Muscle layer of colon (tissue), 2 donors: Measurements from ENCODE around the gene DENND1A.

ENCODE experiments used
- H3K27ac ChIP-seq: one replicate; pipeline ENCODE4 v1.7.0; 2013; ENCODE audit warnings: low read depth, mild to moderate bottlenecking, low read length, moderate library complexity
- H3K27me3 ChIP-seq, 2 donors: one replicate each; pipeline ENCODE4 v1.7.0; 2013; ENCODE audit warnings: low read length in 2 of 2, mild to moderate bottlenecking in 2 of 2; ENCODE audit not compliant: insufficient read depth in 2 of 2, control insufficient read depth in 1 of 2
- H3K36me3 ChIP-seq: one replicate; pipeline ENCODE4 v1.7.0; 2013; ENCODE audit warnings: mild to moderate bottlenecking, low read length; ENCODE audit not compliant: insufficient read depth
- H3K4me1 ChIP-seq: one replicate; pipeline ENCODE4 v1.7.0; 2013; ENCODE audit warnings: mild to moderate bottlenecking, low read length; ENCODE audit not compliant: insufficient read depth
- H3K4me3 ChIP-seq, 2 donors: one replicate each; pipeline ENCODE4 v1.7.0; 2013; ENCODE audit warnings: low read length in 2 of 2, low read depth in 1 of 2, mild to moderate bottlenecking in 1 of 2, moderate library complexity in 1 of 2
- H3K9ac ChIP-seq: one replicate; pipeline ENCODE4 v1.7.0; 2013; ENCODE audit warnings: low read length
- H3K9me3 ChIP-seq: one replicate; pipeline ENCODE4 v1.7.0; 2013; ENCODE audit warnings: mild to moderate bottlenecking, low read length
- donor health status: abdominal sarcoma.
- donor health status: Adenocarcinoma of cecum.

Gene DENND1A

GRCh38 chr9:123391946-123392345 is 538.0 kb downstream of the DENND1A start:
- Histone ChIP-seq H3K4me3 (no peak overlapping the region), H3K9me3 (no peaks in the 10 kb centered on the region), H3K4me1 (no peaks in the 10 kb centered on the region), H3K9ac (no peak overlapping the region), H3K36me3 (no peaks in the 10 kb centered on the region), H3K27me3 (no peaks in the 10 kb centered on the region), H3K27ac (no peak overlapping the region)

GRCh38 chr9:123391233-123391632 is 538.7 kb downstream of the DENND1A start:
- H3K4me3 ChIP-seq = no peak overlapping the region
- H3K9ac ChIP-seq = no peak overlapping the region
- no peaks in the 10 kb centered on the region for H3K36me3 ChIP-seq
- no peaks in the 10 kb centered on the region for H3K9me3 ChIP-seq
- H3K27ac ChIP-seq = no peak overlapping the region
- no peaks in the 10 kb centered on the region for H3K4me1 ChIP-seq
- no peaks in the 10 kb centered on the region for H3K27me3 ChIP-seq

DNA sequence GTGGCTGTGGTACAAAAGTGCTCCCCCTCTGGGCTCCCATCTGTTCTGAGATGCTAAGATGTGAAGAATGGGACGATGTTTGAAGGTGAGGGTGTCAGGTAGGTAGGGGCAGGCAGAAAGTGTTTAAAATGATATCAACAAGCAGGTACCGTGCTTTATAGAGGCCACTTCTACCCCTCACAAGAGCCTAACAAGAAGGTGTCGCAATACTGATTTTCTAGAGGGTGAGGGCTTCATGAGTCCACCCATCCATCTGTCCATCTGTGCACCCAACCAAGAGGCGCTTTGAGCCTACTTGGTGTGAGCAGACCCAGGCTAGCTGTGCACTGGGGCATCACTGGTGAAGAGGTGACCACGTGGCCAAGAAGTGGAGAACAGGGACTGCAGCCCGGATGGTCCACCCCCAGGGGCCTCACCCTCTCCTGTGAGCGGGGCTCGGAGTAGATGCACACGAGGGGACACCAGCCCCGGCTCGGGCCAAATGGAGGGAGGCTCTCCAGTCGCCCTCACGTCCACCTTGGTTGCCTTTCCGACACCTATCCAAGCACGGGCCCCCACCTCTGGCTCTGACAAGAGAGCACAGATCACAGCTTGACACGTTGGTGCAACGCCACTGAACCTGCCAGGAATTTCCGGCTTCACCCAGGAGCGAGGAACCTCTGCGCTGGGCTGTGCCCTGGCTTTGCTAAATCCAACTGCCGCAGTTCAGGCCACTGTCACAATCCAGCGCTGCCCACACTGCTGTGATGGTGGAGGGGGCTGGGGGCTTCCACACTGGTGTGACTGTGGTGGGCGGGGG is 539.4 kb downstream of the DENND1A start:
- H3K27ac ChIP-seq = no peak overlapping the region
- no peaks in the 10 kb centered on the region for H3K36me3 ChIP-seq
- no peaks in the 10 kb centered on the region for H3K27me3 ChIP-seq
- H3K9me3 ChIP-seq = no peaks in the 10 kb centered on the region
- H3K9ac ChIP-seq = no peak overlapping the region
- no peaks in the 10 kb centered on the region for H3K4me1 ChIP-seq
- H3K4me3 ChIP-seq = no peak overlapping the region

GRCh38 chr9:123389698-123390097 is 540.2 kb downstream of the DENND1A start:
- Histone ChIP-seq H3K27me3 (no peaks in the 10 kb centered on the region), H3K36me3 (no peaks in the 10 kb centered on the region), H3K9ac (no peak overlapping the region), H3K4me1 (no peaks in the 10 kb centered on the region), H3K9me3 (no peaks in the 10 kb centered on the region), H3K27ac (no peak overlapping the region), H3K4me3 (no peak overlapping the region)

GRCh38 chr9:123389070-123389469 is 540.9 kb downstream of the DENND1A start:
- H3K9me3 ChIP-seq = no peaks in the 10 kb centered on the region
- H3K4me1 ChIP-seq = no peaks in the 10 kb centered on the region
- H3K27ac ChIP-seq = no peak overlapping the region
- H3K27me3 ChIP-seq = no peaks in the 10 kb centered on the region
- no peak overlapping the region for H3K4me3 ChIP-seq
- H3K36me3 ChIP-seq = no peaks in the 10 kb centered on the region
- no peak overlapping the region for H3K9ac ChIP-seq

GRCh38 chr9:123387686-123388085 is 542.2 kb downstream of the DENND1A start:
- H3K9me3 ChIP-seq = no peaks in the 10 kb centered on the region
- H3K4me1 ChIP-seq = no peaks in the 10 kb centered on the region
- H3K27ac ChIP-seq = no peak overlapping the region
- H3K4me3 ChIP-seq = no peak overlapping the region
- no peak overlapping the region for H3K9ac ChIP-seq
- no peaks in the 10 kb centered on the region for H3K27me3 ChIP-seq
- no peaks in the 10 kb centered on the region for H3K36me3 ChIP-seq

- Histone ChIP-seq H3K4me3 (no peak overlapping the region), H3K9me3 (no peaks in the 10 kb centered on the region), H3K36me3 (no peaks in the 10 kb centered on the region), H3K9ac (no peak overlapping the region), H3K27me3 (no peaks in the 10 kb centered on the region), H3K27ac (no peak overlapping the region), H3K4me1 (no peaks in the 10 kb centered on the region)
Observed at GRCh38 chr9:123383512-123384170, 546.3 kb downstream of the DENND1A start.

DNA sequence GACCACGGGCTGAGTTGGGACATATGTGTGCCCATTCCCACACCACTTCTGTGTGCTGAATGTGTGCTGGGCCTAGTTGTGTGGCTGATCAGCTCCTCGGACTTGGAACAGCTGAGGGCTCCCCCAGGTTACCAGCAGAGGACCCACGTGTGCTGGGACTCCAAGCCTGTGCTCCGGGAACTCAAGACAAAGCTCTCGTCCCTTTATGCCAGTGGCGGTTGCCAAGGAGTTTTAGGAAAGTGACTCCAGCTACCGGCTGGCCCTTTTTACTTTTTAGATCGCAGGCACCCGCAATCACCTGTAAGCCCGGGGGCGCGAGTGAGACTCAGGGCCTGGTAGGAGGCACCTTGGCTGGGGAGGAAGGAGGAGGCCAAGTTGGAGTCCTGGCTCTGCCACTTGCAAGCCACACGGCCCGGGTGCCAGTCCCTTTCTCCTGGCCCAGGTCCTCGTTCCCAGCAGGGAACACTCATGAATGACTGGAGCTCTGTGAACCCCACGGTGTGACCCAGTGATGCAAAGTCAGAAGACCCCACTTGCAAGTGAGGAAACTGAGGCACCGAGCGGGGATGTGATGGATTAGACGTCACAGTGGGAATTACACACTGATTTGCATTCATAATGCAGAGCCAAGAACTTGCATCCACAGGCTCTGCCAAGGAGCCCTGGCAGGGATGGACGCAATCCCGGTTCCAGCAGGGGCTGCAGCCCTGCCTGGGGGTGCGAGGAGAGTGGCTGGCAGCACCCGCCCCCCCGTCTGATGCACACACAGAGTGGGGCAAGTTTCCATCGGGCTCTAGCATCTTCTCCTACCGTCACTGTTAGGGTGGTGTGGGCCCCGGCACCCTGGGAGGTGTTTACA is 547.0 kb downstream of the DENND1A start:
- no peaks in the 10 kb centered on the region for H3K36me3 ChIP-seq
- no peak overlapping the region for H3K9ac ChIP-seq
- H3K4me3 ChIP-seq = no peak overlapping the region
- H3K4me1 ChIP-seq = no peaks in the 10 kb centered on the region
- H3K9me3 ChIP-seq = no peaks in the 10 kb centered on the region
- no peak overlapping the region for H3K27ac ChIP-seq
- no peaks in the 10 kb centered on the region for H3K27me3 ChIP-seq

DNA sequence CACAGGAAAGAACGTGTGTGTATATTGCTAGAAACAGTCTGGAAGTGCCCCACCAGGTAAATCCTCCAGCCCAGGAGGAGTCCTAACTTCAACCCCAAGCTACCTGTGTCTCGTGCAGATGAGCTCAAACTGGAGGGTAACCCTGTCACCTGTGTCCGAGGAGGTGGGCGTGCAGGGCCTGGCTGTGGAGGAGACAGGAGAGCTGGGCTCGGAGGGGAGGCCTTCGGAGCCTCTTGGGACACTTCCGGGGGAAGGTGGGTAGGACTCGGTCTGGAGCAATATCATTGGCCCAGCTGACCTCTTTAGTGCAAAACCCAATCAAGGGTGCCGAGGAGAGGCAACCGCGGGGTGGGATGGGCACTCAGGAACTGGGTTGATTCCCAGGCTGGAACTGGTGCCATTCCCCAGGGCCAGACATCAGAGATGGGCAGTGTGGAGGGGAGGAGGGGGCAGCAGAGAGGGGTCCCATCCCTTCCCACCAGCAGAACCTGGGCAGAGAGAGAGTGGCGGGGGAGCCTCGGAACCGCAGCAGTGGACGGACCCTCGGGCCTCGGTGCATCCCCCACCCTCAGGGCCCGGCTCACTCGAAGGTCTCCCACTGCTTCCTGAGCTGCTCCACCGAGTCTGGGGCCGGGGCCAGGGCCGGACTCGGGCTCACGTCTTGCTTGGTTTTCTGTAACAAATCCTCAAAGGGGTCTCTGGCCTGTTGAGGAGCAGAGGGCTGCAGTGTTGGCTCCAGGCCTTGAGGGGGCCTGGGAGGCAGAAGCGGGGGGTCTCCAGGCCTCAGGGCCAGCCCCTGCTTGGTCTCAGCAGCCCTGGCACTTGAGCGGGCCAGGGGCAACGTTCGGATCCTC is 548.8 kb downstream of the DENND1A start:
- Histone ChIP-seq H3K27ac (no peak overlapping the region), H3K4me1 (peaks cover 4% of the 10 kb centered on the region), H3K36me3 (no peaks in the 10 kb centered on the region), H3K9me3 (no peaks in the 10 kb centered on the region), H3K9ac (no peak overlapping the region), H3K4me3 (no peak overlapping the region), H3K27me3 (no peaks in the 10 kb centered on the region)

DNA sequence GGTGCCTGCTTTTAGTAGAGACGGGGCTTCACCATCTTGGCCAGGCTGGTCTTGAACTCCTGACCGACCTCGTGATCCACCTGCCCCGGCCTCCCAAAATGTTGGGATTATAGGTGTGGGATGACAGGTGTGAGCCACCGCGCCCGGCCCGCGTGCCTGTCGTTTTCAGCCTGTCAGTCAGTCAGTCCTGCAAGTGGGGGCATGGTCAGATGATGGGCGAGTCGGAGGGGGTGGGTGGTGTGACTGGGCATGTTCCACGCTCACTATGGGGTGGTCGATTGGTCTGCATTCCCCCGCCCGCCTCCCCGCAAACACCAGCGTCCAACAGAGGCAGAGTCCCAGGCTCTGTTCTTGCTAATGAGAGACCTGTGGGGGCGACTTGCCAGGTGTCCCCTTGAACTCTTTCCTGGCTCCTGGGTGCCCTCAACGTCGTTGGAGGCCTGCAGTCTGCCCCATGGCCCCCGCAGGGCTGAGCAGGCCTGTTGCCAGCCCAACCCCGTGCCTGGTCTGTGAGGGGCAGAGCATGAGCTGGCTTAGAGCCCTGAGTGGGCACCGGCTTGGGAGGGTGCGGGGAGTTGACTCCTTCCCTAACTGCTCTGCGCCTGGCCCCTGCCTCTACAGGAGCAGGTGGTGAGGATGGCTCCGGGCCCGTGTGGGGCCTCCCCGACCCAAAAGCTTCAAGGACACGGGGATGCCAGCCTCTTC is 550.8 kb downstream of the DENND1A start:
- Histone ChIP-seq H3K9ac (no peak overlapping the region), H3K36me3 (no peaks in the 10 kb centered on the region), H3K4me1 (peaks cover 24% of the 10 kb centered on the region), H3K9me3 (no peaks in the 10 kb centered on the region), H3K4me3 (no peak overlapping the region), H3K27me3 (no peaks in the 10 kb centered on the region), H3K27ac (no peak overlapping the region)
